Muscle layer of colon (tissue), 2 donors: ENCODE measurements around the gene MYO1D.

Experiments used
- H3K27ac ChIP-seq: one replicate; pipeline ENCODE4 v1.7.0; 2013; ENCODE audit warnings: low read depth, mild to moderate bottlenecking, low read length, moderate library complexity
- H3K27me3 ChIP-seq, 2 donors: one replicate each; pipeline ENCODE4 v1.7.0; 2013; ENCODE audit warnings: low read length in 2 of 2, mild to moderate bottlenecking in 2 of 2; ENCODE audit not compliant: insufficient read depth in 2 of 2, control insufficient read depth in 1 of 2
- H3K36me3 ChIP-seq: one replicate; pipeline ENCODE4 v1.7.0; 2013; ENCODE audit warnings: mild to moderate bottlenecking, low read length; ENCODE audit not compliant: insufficient read depth
- H3K4me1 ChIP-seq: one replicate; pipeline ENCODE4 v1.7.0; 2013; ENCODE audit warnings: mild to moderate bottlenecking, low read length; ENCODE audit not compliant: insufficient read depth
- H3K4me3 ChIP-seq, 2 donors: one replicate each; pipeline ENCODE4 v1.7.0; 2013; ENCODE audit warnings: low read length in 2 of 2, low read depth in 1 of 2, mild to moderate bottlenecking in 1 of 2, moderate library complexity in 1 of 2
- H3K9ac ChIP-seq: one replicate; pipeline ENCODE4 v1.7.0; 2013; ENCODE audit warnings: low read length
- H3K9me3 ChIP-seq: one replicate; pipeline ENCODE4 v1.7.0; 2013; ENCODE audit warnings: mild to moderate bottlenecking, low read length
- donor health status: abdominal sarcoma.
- donor health status: Adenocarcinoma of cecum.

The MYO1D gene

GRCh38 chr17:32852811-32853210, 24.1 kb downstream of the MYO1D start:
- no peak overlapping the region for H3K27ac ChIP-seq
- H3K9ac ChIP-seq, result no peak overlapping the region
- H3K27me3 ChIP-seq, result no peaks in the 10 kb centered on the region
- no peaks in the 10 kb centered on the region for H3K36me3 ChIP-seq
- H3K4me1 ChIP-seq, result no peaks in the 10 kb centered on the region
- no peaks in the 10 kb centered on the region for H3K9me3 ChIP-seq
- H3K4me3 ChIP-seq, result no peak overlapping the region

GRCh38 chr17:32849879-32850278, 27.0 kb downstream of the MYO1D start:
- Histone ChIP-seq H3K36me3 (no peaks in the 10 kb centered on the region), H3K9me3 (no peaks in the 10 kb centered on the region), H3K4me1 (no peaks in the 10 kb centered on the region), H3K4me3 (no peak overlapping the region), H3K27ac (no peak overlapping the region), H3K9ac (no peak overlapping the region), H3K27me3 (no peaks in the 10 kb centered on the region)

GRCh38 chr17:32847977-32848376, 28.9 kb downstream of the MYO1D start:
- H3K9ac ChIP-seq, result no peak overlapping the region
- no peaks in the 10 kb centered on the region for H3K27me3 ChIP-seq
- H3K9me3 ChIP-seq, result no peaks in the 10 kb centered on the region
- no peaks in the 10 kb centered on the region for H3K4me1 ChIP-seq
- H3K27ac ChIP-seq, result no peak overlapping the region
- H3K4me3 ChIP-seq, result no peak overlapping the region
- H3K36me3 ChIP-seq, result no peaks in the 10 kb centered on the region

GRCh38 chr17:32846143-32846542, 30.8 kb downstream of the MYO1D start:
- H3K9ac ChIP-seq, result no peak overlapping the region
- H3K4me1 ChIP-seq, result no peaks in the 10 kb centered on the region
- H3K27ac ChIP-seq, result no peak overlapping the region
- H3K9me3 ChIP-seq, result no peaks in the 10 kb centered on the region
- no peaks in the 10 kb centered on the region for H3K27me3 ChIP-seq
- no peaks in the 10 kb centered on the region for H3K36me3 ChIP-seq
- no peak overlapping the region for H3K4me3 ChIP-seq

GRCh38 chr17:32840241-32840640, 36.7 kb downstream of the MYO1D start:
- Histone ChIP-seq H3K9ac (no peak overlapping the region), H3K4me3 (no peak overlapping the region), H3K27me3 (no peaks in the 10 kb centered on the region), H3K4me1 (no peaks in the 10 kb centered on the region), H3K36me3 (no peaks in the 10 kb centered on the region), H3K27ac (no peak overlapping the region), H3K9me3 (no peaks in the 10 kb centered on the region)

- Histone ChIP-seq H3K4me3 (no peak overlapping the region), H3K9ac (no peak overlapping the region), H3K4me1 (no peaks in the 10 kb centered on the region), H3K9me3 (no peaks in the 10 kb centered on the region), H3K27ac (no peak overlapping the region), H3K27me3 (no peaks in the 10 kb centered on the region), H3K36me3 (no peaks in the 10 kb centered on the region)
Measured at GRCh38 chr17:32836527-32836926, 40.4 kb downstream of the MYO1D start.

- H3K36me3 ChIP-seq, result no peaks in the 10 kb centered on the region
- no peak overlapping the region for H3K4me3 ChIP-seq
- H3K9me3 ChIP-seq, result no peaks in the 10 kb centered on the region
- no peak overlapping the region for H3K9ac ChIP-seq
- H3K27me3 ChIP-seq, result no peaks in the 10 kb centered on the region
- no peak overlapping the region for H3K27ac ChIP-seq
- no peaks in the 10 kb centered on the region for H3K4me1 ChIP-seq
Measured at GRCh38 chr17:32835291-32835761, 41.6 kb downstream of the MYO1D start.

GRCh38 chr17:32834104-32834503, 42.8 kb downstream of the MYO1D start:
- Histone ChIP-seq H3K27ac (no peak overlapping the region), H3K36me3 (no peaks in the 10 kb centered on the region), H3K4me1 (no peaks in the 10 kb centered on the region), H3K9me3 (no peaks in the 10 kb centered on the region), H3K4me3 (no peak overlapping the region), H3K27me3 (no peaks in the 10 kb centered on the region), H3K9ac (no peak overlapping the region)

GRCh38 chr17:32833526-32833925, 43.4 kb downstream of the MYO1D start:
- H3K9me3 ChIP-seq, result no peaks in the 10 kb centered on the region
- H3K4me1 ChIP-seq, result no peaks in the 10 kb centered on the region
- no peaks in the 10 kb centered on the region for H3K36me3 ChIP-seq
- H3K4me3 ChIP-seq, result no peak overlapping the region
- H3K27ac ChIP-seq, result no peak overlapping the region
- H3K9ac ChIP-seq, result no peak overlapping the region
- H3K27me3 ChIP-seq, result no peaks in the 10 kb centered on the region

GRCh38 chr17:32833076-32833475, 43.8 kb downstream of the MYO1D start:
- H3K4me1 ChIP-seq, result no peaks in the 10 kb centered on the region
- no peaks in the 10 kb centered on the region for H3K36me3 ChIP-seq
- H3K4me3 ChIP-seq, result no peak overlapping the region
- no peak overlapping the region for H3K27ac ChIP-seq
- H3K9ac ChIP-seq, result no peak overlapping the region
- no peaks in the 10 kb centered on the region for H3K9me3 ChIP-seq
- H3K27me3 ChIP-seq, result no peaks in the 10 kb centered on the region

- Histone ChIP-seq H3K4me1 (no peaks in the 10 kb centered on the region), H3K9ac (no peak overlapping the region), H3K27me3 (no peaks in the 10 kb centered on the region), H3K36me3 (no peaks in the 10 kb centered on the region), H3K4me3 (no peak overlapping the region), H3K9me3 (no peaks in the 10 kb centered on the region), H3K27ac (no peak overlapping the region)
Measured at GRCh38 chr17:32831627-32832243, 45.2 kb downstream of the MYO1D start.

- no peak overlapping the region for H3K9ac ChIP-seq
- no peaks in the 10 kb centered on the region for H3K4me1 ChIP-seq
- H3K27me3 ChIP-seq, result no peaks in the 10 kb centered on the region
- H3K36me3 ChIP-seq, result no peaks in the 10 kb centered on the region
- H3K9me3 ChIP-seq, result no peaks in the 10 kb centered on the region
- H3K27ac ChIP-seq, result no peak overlapping the region
- no peak overlapping the region for H3K4me3 ChIP-seq
Measured at GRCh38 chr17:32831223-32831622, 45.7 kb downstream of the MYO1D start.
